Ovary (tissue), 9 donors: Measurements from ENCODE around the gene GRAP2. TPM values are rescaled to one million over a fixed set of nuclear protein-coding genes. Genes with fewer than 3 reads are reported as not detected.

Source experiments
- DNase-seq, 5 donors: peaks; one replicate each; pipeline ENCODE4 v3.0.0-alpha.2; 2019 to 2020
- H3K27ac ChIP-seq, 2 donors: fragments of 200-600 bp; one replicate each; pipeline versions ENCODE4 v1.5.1 to v1.8.0; 2019 to 2022
- H3K27me3 ChIP-seq: fragments of 200-600 bp; one replicate; pipeline ENCODE4 v1.8.0; 2022
- H3K36me3 ChIP-seq: fragments of 200-600 bp; sonication (generic); one replicate; pipeline ENCODE4 v1.5.1; 2019
- H3K4me1 ChIP-seq: one replicate; pipeline ENCODE4 v1.8.1; 2013; ENCODE audit warnings: mild to moderate bottlenecking, moderate library complexity; ENCODE audit not compliant: insufficient read depth
- H3K4me3 ChIP-seq: fragments of 200-600 bp; sonication (generic); one replicate; pipeline ENCODE4 v1.5.1; 2017
- H3K9me3 ChIP-seq, 2 donors: fragments of 200-600 bp in 1 of 2; sonication (generic) in 1 of 2; one replicate each; pipeline versions ENCODE4 v1.5.1 to v1.8.1; 2013 to 2019; ENCODE audit warnings: mild to moderate bottlenecking in 1 of 2, moderate library complexity in 1 of 2
- CTCF ChIP-seq, 3 donors: fragments of 450-650 bp in 2 of 3; fragments of 200-600 bp in 1 of 3; IDR thresholded peaks; one replicate each; pipeline versions ENCODE4 v1.5.1 to v1.8.0; 2016 to 2022; ENCODE audit warnings: antibody characterized with exemption in 3 of 3, mild to moderate bottlenecking in 1 of 3
- EP300 ChIP-seq: sonication (generic); formaldehyde crosslinking; IDR thresholded peaks from one replicate; pipeline ENCODE4 v1.6.1; 2017; ENCODE audit warnings: antibody characterized with exemption
- POLR2A ChIP-seq: fragments of 450-650 bp; IDR thresholded peaks from one replicate; pipeline ENCODE4 v1.6.1; 2017; ENCODE audit warnings: antibody characterized with exemption, mild to moderate bottlenecking, moderate library complexity
- WGBS, 3 donors: extraction: QIAGEN DNeasy Blood & Tissue Kit in 1 of 3; methylation state at CpG; one replicate each; pipeline versions ENCODE4 v1.1.5 to v1.1.7; 2013 to 2017; 5-methylcytosine and 5-hydroxymethylcytosine counted together
- intact Hi-C, 4 donors: fragments of 100-400 bp; cut with DNase I; formaldehyde crosslinking; loops; one replicate each; pipeline versions ENCODE4 v1.11.0 to v1.15.1; 2022 to 2023
- polyA plus RNA-seq, 2 donors: library from polyadenylated mRNA; stranded (reverse); fragments of 200-250 nt in 1 of 2; fragments of 350-450 nt in 1 of 2; fragmentation: Illumina TruSeq in 1 of 2; extraction: RNeasy Lipid Tissue Mini Kit (QIAGEN cat#74804) in 1 of 2; gene quantifications; one replicate each; pipeline ENCODE4 v1.2.3, GENCODE V29; 2013 to 2014
- total RNA-seq, 7 donors: library from RNA; depleted of rRNA in 2 of 7; stranded (reverse); fragments of >200 nt in 2 of 7; fragmentation: NEBNext Ultra II Directional in 3 of 7; extraction: Animal tissue kit (Norgen Biotek cat#: 25700) in 3 of 7; gene quantifications; one replicate each; pipeline versions ENCODE4 v1.1.0 to v1.2.4, GENCODE V29; 2016 to 2023
- donor health status: DM: no; HTN: no; CAD: no; lungs with moderate emphysema.
- donor health status: DM: no; HTN: no; CAD: no.
- donor health status: Bipolar disorder and iron deficiency.
- donor health status: DM: yes; HTN: yes; CAD: no.
- donor health status: DM: no; HTN: no; CAD: no.
- donor health status: DM: yes; HTN: yes; CAD: no.

The GRAP2 gene
- total and polyA plus RNA-seq, 9 donors = 0.46 to 2.0 (median 0.75) TPM; not detected in 1

GRCh38 chr22:39908737-39909136 is 7.9 kb downstream of the GRAP2 start:
- H3K4me1 ChIP-seq = no peaks in the 10 kb centered on the region
- DNase-seq = no peak
- H3K27ac ChIP-seq = no peak overlapping the region
- intact Hi-C loops = no loop called here
- H3K36me3 ChIP-seq = no peaks in the 10 kb centered on the region
- WGBS, 3 donors = 60 to 81% (median 69%) methylated on average over 5 of the region's 5 CpGs
- no peak for TF ChIP-seq CTCF (IDR thresholded peaks at IDR 0.05)
- no peak for TF ChIP-seq EP300
- TF ChIP-seq POLR2A = no peak
- no peaks in the 10 kb centered on the region for H3K9me3 ChIP-seq
- no peaks in the 10 kb centered on the region for H3K27me3 ChIP-seq
- H3K4me3 ChIP-seq = no peak overlapping the region

GRCh38 chr22:39910876-39911613 is 10.2 kb downstream of the GRAP2 start:
- no peaks in the 10 kb centered on the region for H3K4me1 ChIP-seq
- no peaks in the 10 kb centered on the region for H3K9me3 ChIP-seq
- intact Hi-C loops = no loop called here
- no peaks in the 10 kb centered on the region for H3K36me3 ChIP-seq
- TF ChIP-seq CTCF (IDR thresholded peaks at IDR 0.05) (no peak), EP300 (no peak), POLR2A (no peak)
- no peak overlapping the region for H3K4me3 ChIP-seq
- no peak overlapping the region for H3K27ac ChIP-seq
- no peak for DNase-seq
- 65 to 71% (median 70%) methylated on average over 9 of the region's 9 CpGs for WGBS, 3 donors
- H3K27me3 ChIP-seq = no peaks in the 10 kb centered on the region

GRCh38 chr22:39913321-39913720 is 12.4 kb downstream of the GRAP2 start:
- no peaks in the 10 kb centered on the region for H3K36me3 ChIP-seq
- WGBS, 3 donors = 76 to 84% (median 81%) methylated on average over 5 of the region's 5 CpGs
- no peaks in the 10 kb centered on the region for H3K9me3 ChIP-seq
- TF ChIP-seq EP300 = no peak
- no peak for TF ChIP-seq POLR2A
- no peak for TF ChIP-seq CTCF (IDR thresholded peaks at IDR 0.05)
- H3K4me3 ChIP-seq = no peak overlapping the region
- DNase-seq = no peak
- intact Hi-C loops = no loop called here
- no peak overlapping the region for H3K27ac ChIP-seq
- no peaks in the 10 kb centered on the region for H3K27me3 ChIP-seq
- no peaks in the 10 kb centered on the region for H3K4me1 ChIP-seq

- H3K27me3 ChIP-seq = no peaks in the 10 kb centered on the region
- 45 to 47% (median 46%) methylated on average over 2 of the region's 2 CpGs for WGBS, 3 donors
- H3K36me3 ChIP-seq = no peaks in the 10 kb centered on the region
- H3K4me1 ChIP-seq = no peaks in the 10 kb centered on the region
- TF ChIP-seq POLR2A (no peak), CTCF (IDR thresholded peaks at IDR 0.05) (no peak), EP300 (no peak)
- H3K9me3 ChIP-seq = no peaks in the 10 kb centered on the region
- DNase-seq = no peak
- intact Hi-C loops = no loop called here
- H3K4me3 ChIP-seq = no peak overlapping the region
- no peak overlapping the region for H3K27ac ChIP-seq
These were observed 13.0 kb downstream of the GRAP2 start for GRCh38 chr22:39913886-39914285.
